Activated naive CD4-positive, alpha-beta T cell treated with anti-CD3 and anti-CD28 coated beads for 36 hours (primary cell): ENCODE data around the gene INVS. TPM values are rescaled to one million over a fixed set of nuclear protein-coding genes. Genes with fewer than 3 reads are reported as not detected.

ENCODE experiments used
- CTCF ChIA-PET: fragments of 350-600 bp; sonication (Branson Sonifier 250); formaldehyde crosslinking; loops from one replicate; lab custom pipeline; 2021; ENCODE audit warnings: antibody characterized with exemption; lab: Charles Lee
- DNase-seq: peaks from one replicate; pipeline ENCODE4 v3.0.0-alpha.2; 2020
- H3K27ac Mint-ChIP-seq: one replicate; pipeline ENCODE4 v1.8.0; 2021; ENCODE audit warnings: mild to moderate bottlenecking, mixed read lengths
- H3K27me3 Mint-ChIP-seq: one replicate; pipeline ENCODE4 v1.8.0; 2021; ENCODE audit warnings: low read depth, mixed read lengths
- H3K36me3 Mint-ChIP-seq: one replicate; pipeline ENCODE4 v1.8.0; 2021; ENCODE audit warnings: low read depth, mixed read lengths
- H3K4me1 Mint-ChIP-seq: one replicate; pipeline ENCODE4 v1.8.0; 2021; ENCODE audit warnings: low read depth, mixed read lengths
- H3K4me3 Mint-ChIP-seq: one replicate; pipeline ENCODE4 v1.8.0; 2021; ENCODE audit warnings: mild to moderate bottlenecking, moderate library complexity, mixed read lengths
- H3K9me3 Mint-ChIP-seq: one replicate; pipeline ENCODE4 v1.8.0; 2021; ENCODE audit warnings: mixed read lengths
- intact Hi-C: fragments of 100-400 bp; cut with micrococcal nuclease; formaldehyde crosslinking; loops from one replicate; pipeline ENCODE4 v1.15.1; 2023
- total RNA-seq, 2 experiments: library from RNA; stranded (reverse); gene quantifications; one replicate each; pipeline ENCODE4 v1.2.3, GENCODE V29; 2021

INVS gene
- total RNA-seq, 2 experiments from 2014 or later, result 5.7 to 7.3 TPM

DNA sequence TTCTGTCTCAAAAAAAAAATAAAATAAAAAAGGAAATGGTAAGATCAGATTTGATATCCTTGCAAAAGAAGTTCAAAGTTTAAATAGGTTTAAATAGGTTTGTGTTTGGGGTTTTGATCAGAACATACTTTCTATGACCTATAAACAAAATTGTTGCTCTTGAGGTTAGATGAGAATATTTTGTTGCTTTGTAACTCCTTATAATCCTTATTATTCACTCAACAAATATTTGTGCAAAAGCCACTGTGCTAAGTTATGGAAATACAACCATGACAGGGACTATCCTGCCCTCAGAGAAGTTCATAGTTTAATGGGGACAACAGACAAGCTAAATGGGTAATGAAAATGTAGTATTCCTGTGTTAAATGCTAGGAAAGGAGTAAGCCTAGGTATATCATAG lies 71.5 kb downstream of the INVS start:
- H3K9me3 Mint-ChIP-seq, result peaks cover 2% of the 10 kb centered on the region
- CTCF ChIA-PET, result no interaction called here

DNA sequence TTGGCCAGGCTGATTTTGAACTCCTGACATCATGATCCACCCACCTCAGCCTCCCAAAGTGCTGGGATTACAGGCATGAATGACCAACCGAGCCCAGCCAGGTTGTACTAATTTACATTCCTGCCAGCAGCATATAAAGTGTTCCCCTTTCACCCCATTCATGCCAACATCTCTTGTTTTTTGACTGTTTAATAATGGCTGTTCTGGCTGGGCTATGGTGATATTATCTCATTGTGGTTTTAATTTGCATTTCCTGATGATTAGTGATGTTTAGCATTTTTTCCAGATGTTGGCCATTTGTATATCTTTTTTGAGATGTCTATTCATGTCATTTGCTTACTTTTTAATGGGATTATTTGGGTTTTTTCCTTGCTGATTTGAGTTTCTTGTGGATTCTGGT lies 87.3 kb downstream of the INVS start:
- Mint-ChIP-seq H3K4me1 (no peaks in the 10 kb centered on the region), H3K27ac (no peak overlapping the region), H3K4me3 (no peak overlapping the region), H3K9me3 (peaks cover 57% of the 10 kb centered on the region), H3K36me3 (peaks cover 32% of the 10 kb centered on the region), H3K27me3 (no peaks in the 10 kb centered on the region)
- CTCF ChIA-PET, result no interaction called here
- no peak for DNase-seq
- intact Hi-C loops, result no loop called here

More for the DNA sequence above, 71.5 kb downstream of the INVS start:
- Mint-ChIP-seq H3K27ac (no peak overlapping the region), H3K4me1 (no peaks in the 10 kb centered on the region), H3K27me3 (no peaks in the 10 kb centered on the region), H3K4me3 (no peak overlapping the region), H3K36me3 (peaks cover 51% of the 10 kb centered on the region)
- no peak for DNase-seq
- intact Hi-C loops, result no loop called here

DNA sequence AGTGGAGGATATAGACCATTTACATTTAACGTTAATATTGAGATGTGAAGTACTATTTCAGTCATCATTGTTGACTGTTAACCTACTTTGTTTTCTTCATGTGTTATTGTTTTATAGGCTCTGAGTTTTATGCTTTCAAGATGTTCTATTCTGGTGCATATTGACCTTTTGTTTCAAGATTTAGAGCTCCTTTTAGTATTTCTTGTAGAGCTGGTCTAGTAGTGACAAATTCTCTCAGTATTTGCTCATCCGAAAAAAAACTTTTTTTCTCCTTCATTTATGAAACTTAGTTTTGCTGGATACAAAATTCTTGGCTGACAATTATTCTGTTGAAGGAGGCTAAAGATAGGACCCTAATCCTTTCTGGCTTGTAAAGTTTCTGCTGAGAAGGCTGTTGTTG lies 91.3 kb downstream of the INVS start:
- CTCF ChIA-PET, result no interaction called here
- no peaks in the 10 kb centered on the region for H3K4me1 Mint-ChIP-seq
- H3K36me3 Mint-ChIP-seq, result peaks cover 54% of the 10 kb centered on the region
- H3K27me3 Mint-ChIP-seq, result no peaks in the 10 kb centered on the region
- intact Hi-C loops, result no loop called here
- no peak for DNase-seq
- H3K4me3 Mint-ChIP-seq, result no peak overlapping the region
- H3K27ac Mint-ChIP-seq, result no peak overlapping the region
- peaks cover 54% of the 10 kb centered on the region for H3K9me3 Mint-ChIP-seq

DNA sequence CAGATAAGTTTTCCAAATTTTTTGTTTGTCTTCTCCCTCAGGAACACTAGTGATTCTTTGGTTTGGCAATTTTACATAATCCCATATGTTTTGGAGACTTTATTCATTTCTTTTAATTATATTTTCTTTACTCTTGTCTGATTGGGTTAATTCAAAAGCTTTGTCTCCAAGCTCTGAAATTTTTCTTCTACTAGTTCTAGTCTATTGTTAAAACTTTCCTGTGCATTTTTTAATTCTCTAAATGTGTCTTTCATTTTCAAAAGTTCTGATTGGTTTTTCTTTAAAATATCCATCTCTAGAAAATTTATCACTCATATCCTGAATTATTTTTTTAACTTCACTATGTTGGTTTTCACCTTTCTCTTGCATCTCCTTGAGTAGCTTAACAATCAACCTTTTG lies 92.2 kb downstream of the INVS start:
- Mint-ChIP-seq H3K4me1 (no peaks in the 10 kb centered on the region), H3K36me3 (peaks cover 49% of the 10 kb centered on the region), H3K4me3 (no peak overlapping the region), H3K27ac (no peak overlapping the region), H3K27me3 (no peaks in the 10 kb centered on the region), H3K9me3 (peaks cover 51% of the 10 kb centered on the region)
- CTCF ChIA-PET, result no interaction called here
- intact Hi-C loops, result no loop called here
- DNase-seq, result no peak

DNA sequence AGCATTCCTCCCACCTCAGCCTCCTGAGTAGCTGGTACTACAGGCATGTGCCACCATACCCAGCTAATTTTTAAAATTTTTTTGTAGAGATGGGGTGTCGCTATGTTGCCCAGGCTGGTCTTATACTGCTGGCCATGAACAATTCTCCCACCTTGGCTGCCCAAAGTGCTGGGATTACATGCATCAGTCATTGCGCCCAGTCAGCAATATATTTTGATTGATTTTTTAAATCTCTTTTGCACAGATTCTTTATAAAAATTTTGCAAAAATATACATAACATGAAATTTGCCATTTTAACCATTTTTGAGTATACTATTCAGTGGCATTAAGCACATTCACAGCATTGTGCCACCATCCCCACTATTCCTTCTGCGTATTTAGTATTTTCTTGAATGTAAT lies 94.0 kb downstream of the INVS start:
- CTCF ChIA-PET, result no interaction called here
- H3K27me3 Mint-ChIP-seq, result no peaks in the 10 kb centered on the region
- no peak overlapping the region for H3K4me3 Mint-ChIP-seq
- H3K36me3 Mint-ChIP-seq, result peaks cover 37% of the 10 kb centered on the region
- peaks cover 38% of the 10 kb centered on the region for H3K9me3 Mint-ChIP-seq
- intact Hi-C loops, result no loop called here
- no peak for DNase-seq
- H3K4me1 Mint-ChIP-seq, result no peaks in the 10 kb centered on the region
- H3K27ac Mint-ChIP-seq, result no peak overlapping the region

DNA sequence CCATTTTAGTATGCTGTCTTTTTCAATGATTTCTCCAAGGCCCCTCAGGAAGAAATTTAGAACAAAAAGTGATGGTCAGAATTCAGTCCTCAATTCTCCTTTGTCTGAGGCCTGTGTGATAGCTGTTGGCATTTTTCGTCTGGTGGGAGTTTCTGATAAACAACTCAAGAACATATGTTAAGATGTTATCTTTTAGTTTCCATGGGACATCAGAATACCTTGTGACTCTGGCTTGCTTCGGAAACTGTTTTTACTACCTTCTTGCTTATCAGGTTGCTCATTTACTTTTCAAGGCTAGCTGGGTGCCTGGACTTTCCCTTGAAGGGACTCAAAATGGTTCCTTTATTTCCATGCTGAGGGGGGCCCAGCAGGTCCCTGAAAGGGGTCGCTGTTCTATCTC lies 97.2 kb downstream of the INVS start:
- H3K27ac Mint-ChIP-seq, result no peak overlapping the region
- no peaks in the 10 kb centered on the region for H3K27me3 Mint-ChIP-seq
- H3K9me3 Mint-ChIP-seq, result peaks cover 11% of the 10 kb centered on the region
- no peak for DNase-seq
- no peaks in the 10 kb centered on the region for H3K4me1 Mint-ChIP-seq
- intact Hi-C loops, result no loop called here
- H3K36me3 Mint-ChIP-seq, result peaks cover 28% of the 10 kb centered on the region
- no peak overlapping the region for H3K4me3 Mint-ChIP-seq
- CTCF ChIA-PET, result interaction anchor here (0.6 kb wide), 1 partner anchor 84 kb away, joined by 3 read pairs; no protein-coding TSS in a partner anchor

DNA sequence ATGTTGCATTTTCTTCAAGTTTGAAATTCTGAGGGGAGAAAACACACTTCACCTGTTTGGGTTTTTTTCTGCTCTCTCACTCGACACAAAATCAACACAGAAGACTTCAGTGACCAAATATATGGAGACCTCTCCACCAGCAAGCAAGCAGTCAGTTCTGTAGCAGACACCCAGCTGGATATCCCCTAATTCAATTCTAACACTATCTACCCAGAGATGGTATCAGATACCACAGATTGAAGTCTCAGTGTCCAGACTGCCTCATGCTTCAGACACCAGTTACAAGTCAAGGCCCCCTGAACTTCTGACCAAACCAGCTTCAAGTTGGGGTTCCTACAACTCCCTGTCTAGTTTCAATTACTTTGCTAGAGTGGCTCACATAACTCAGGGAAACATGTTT lies 97.8 kb downstream of the INVS start:
- no peak overlapping the region for H3K27ac Mint-ChIP-seq
- H3K36me3 Mint-ChIP-seq, result peaks cover 23% of the 10 kb centered on the region
- H3K27me3 Mint-ChIP-seq, result no peaks in the 10 kb centered on the region
- DNase-seq, result no peak
- CTCF ChIA-PET, result interaction anchor here (0.6 kb wide), 1 partner anchor 859 kb away, joined by 3 read pairs; no protein-coding TSS in a partner anchor
- H3K9me3 Mint-ChIP-seq, result peaks cover 5% of the 10 kb centered on the region
- H3K4me3 Mint-ChIP-seq, result no peak overlapping the region
- H3K4me1 Mint-ChIP-seq, result no peaks in the 10 kb centered on the region
- intact Hi-C loops, result no loop called here

DNA sequence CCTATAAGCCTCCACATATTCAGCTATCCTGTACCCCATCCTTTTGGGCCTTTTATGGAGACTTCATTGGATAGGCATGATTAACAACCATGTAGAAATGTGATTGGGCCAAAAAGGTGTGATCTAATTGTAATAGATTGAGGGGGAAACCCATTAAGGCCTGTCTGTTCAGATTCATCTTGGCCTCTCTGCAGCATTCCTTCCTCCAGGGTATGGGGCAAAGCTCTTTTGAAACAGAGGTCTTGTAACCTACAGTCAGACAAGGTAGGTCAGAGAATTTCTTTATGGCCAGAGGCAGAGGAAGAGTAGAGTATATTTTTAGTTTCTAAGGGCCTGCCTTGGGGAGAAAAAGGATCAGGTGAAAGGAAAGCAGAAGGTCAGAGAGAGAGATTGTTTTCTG lies 98.5 kb downstream of the INVS start:
- Mint-ChIP-seq H3K9me3 (no peaks in the 10 kb centered on the region), H3K27me3 (no peaks in the 10 kb centered on the region), H3K4me3 (no peak overlapping the region), H3K4me1 (no peaks in the 10 kb centered on the region), H3K27ac (no peak overlapping the region), H3K36me3 (peaks cover 17% of the 10 kb centered on the region)
- CTCF ChIA-PET, result no interaction called here
- no peak for DNase-seq
- intact Hi-C loops, result no loop called here

DNA sequence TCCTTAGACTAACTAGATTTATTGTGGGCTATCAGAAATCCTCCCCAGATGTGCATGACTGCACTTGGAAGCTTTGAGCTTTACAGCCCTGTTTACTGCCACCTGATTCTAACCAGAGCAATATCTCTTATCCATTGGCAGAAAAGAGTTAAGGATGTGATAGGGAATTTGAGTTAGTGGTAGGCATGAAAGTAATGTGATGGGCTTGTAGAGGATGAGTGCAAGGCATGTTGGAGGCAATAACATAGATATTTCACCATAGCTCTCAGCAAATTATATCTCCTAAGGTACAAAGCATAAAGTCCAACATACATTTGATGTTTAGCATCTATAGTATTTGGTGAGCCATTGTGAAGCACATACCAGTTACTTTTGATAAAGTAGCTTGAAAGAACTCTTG lies 103.8 kb downstream of the INVS start:
- Mint-ChIP-seq H3K4me1 (no peaks in the 10 kb centered on the region), H3K27me3 (no peaks in the 10 kb centered on the region), H3K9me3 (no peaks in the 10 kb centered on the region), H3K36me3 (peaks cover 2% of the 10 kb centered on the region), H3K27ac (no peak overlapping the region), H3K4me3 (no peak overlapping the region)
- CTCF ChIA-PET, result interaction anchor here (0.6 kb wide), 1 partner anchor 18 kb away, joined by 7 read pairs; no protein-coding TSS in a partner anchor
- intact Hi-C loops, result no loop called here
- DNase-seq, result no peak

DNA sequence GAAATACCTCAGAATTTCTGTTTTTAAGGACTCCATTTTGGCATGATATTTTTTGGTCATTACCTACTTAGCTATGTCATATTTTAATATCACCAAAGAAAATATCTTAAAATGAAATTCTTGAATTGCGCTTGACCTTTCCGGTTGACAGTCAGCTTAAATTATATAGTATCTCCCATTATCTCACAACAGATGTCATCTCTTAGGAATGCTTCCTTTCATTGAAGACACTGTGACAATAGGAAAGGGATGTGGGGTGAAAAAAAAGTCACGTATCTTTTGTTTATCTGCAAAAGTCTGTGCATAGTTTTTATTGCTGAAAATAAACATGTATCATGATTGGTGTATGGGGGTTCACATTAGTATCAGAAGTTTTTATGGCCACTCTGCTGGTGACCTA lies 105.8 kb downstream of the INVS start:
- H3K4me3 Mint-ChIP-seq, result no peak overlapping the region
- no peak for DNase-seq
- H3K4me1 Mint-ChIP-seq, result peaks cover 7% of the 10 kb centered on the region
- no peaks in the 10 kb centered on the region for H3K9me3 Mint-ChIP-seq
- H3K27me3 Mint-ChIP-seq, result no peaks in the 10 kb centered on the region
- H3K27ac Mint-ChIP-seq, result no peak overlapping the region
- CTCF ChIA-PET, result no interaction called here
- no peaks in the 10 kb centered on the region for H3K36me3 Mint-ChIP-seq
- intact Hi-C loops, result no loop called here

DNA sequence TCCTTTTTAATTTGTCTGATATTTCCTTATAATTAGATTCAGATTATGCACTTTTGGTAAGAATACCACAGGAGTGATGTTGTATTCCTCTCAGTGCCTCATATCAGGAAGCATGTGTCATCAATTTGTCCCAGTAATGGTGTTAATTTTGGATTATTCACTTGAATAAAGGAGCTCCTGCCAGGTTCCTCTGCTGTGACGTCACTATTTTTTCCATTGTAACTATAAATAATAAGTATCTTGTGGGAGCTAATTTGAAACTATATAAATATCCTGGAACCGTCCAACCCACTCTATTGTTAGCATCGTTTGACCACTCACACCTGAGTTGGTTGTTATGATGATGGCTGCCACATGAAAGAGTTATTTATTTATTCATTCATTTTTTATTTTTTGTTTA lies 107.9 kb downstream of the INVS start:
- Mint-ChIP-seq H3K4me1 (peaks cover 12% of the 10 kb centered on the region), H3K27ac (no peak overlapping the region), H3K4me3 (no peak overlapping the region), H3K27me3 (no peaks in the 10 kb centered on the region), H3K36me3 (no peaks in the 10 kb centered on the region), H3K9me3 (no peaks in the 10 kb centered on the region)
- no peak for DNase-seq
- CTCF ChIA-PET, result interaction anchor here (0.9 kb wide), 1 partner anchor 12 kb away, joined by 3 read pairs; no protein-coding TSS in a partner anchor
- intact Hi-C loops, result no loop called here

DNA sequence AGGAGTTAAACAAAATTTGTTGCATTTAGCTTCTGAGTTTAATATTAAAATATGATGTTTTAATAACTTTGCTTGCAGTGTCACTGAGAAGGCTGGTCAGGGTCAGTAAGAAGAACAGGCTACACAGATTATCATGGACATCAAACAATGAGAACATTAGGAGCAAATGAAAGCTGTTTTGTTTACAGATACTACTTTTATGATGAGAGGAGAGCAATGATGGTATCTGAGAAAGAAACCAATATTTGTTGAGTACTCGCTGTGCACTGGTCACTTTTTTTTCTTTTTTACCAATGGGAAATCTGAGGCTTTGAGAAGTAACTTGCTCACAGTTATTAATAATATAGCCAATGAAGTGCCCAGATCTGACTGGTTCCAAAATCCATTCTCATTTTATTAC lies 109.6 kb downstream of the INVS start:
- CTCF ChIA-PET, result no interaction called here

DNA sequence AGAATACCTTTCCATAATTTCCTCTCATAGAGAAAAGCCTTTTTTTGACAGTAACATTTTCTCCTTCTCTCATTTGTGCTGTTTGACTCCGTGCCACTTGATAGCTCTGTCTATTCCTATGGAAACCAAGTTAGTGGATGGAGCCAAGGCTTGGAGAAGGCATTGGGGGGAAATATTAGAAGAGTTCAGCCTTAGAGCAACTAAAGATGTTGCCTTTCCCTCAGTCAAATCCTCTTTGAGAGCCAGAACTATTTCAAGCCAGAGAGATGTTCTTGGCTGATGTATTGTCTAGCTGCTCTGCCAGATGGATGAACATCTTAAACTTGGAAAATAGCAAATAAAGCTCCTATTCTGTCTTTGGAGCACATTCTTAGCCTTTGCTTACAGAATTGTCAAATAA lies 112.4 kb downstream of the INVS start:
- Mint-ChIP-seq H3K27me3 (no peaks in the 10 kb centered on the region), H3K4me3 (no peak overlapping the region), H3K36me3 (peaks cover 2% of the 10 kb centered on the region), H3K4me1 (peaks cover 12% of the 10 kb centered on the region), H3K9me3 (no peaks in the 10 kb centered on the region), H3K27ac (no peak overlapping the region)
- CTCF ChIA-PET, result interaction anchor here (0.5 to 0.6 kb wide), 2 partner anchors 160 to 180 kb away, joined by 3 read pairs; no protein-coding TSS in a partner anchor
- no peak for DNase-seq
- intact Hi-C loops, result loop anchor here (5.0 to 10.0 kb wide), 4 partner anchors 257 to 1029 kb away; partner anchors contain the start of gene NR4A3

More for the DNA sequence above, 109.6 kb downstream of the INVS start:
- no peaks in the 10 kb centered on the region for H3K36me3 Mint-ChIP-seq
- no peak for DNase-seq
- H3K27me3 Mint-ChIP-seq, result no peaks in the 10 kb centered on the region
- no peaks in the 10 kb centered on the region for H3K9me3 Mint-ChIP-seq
- no peak overlapping the region for H3K27ac Mint-ChIP-seq
- peaks cover 12% of the 10 kb centered on the region for H3K4me1 Mint-ChIP-seq
- H3K4me3 Mint-ChIP-seq, result no peak overlapping the region
- intact Hi-C loops, result no loop called here
